ENCODE measurements around the gene JKAMP. TPM values are rescaled to one million over a fixed set of nuclear protein-coding genes. Genes with fewer than 3 reads are reported as not detected.

Gene JKAMP
- total and polyA plus RNA-seq, 8 donors = 11.7 to 120 (median 42.9) TPM

- Histone ChIP-seq H3K27me3 (no peaks in the 10 kb centered on the region), H3K36me3 (no peaks in the 10 kb centered on the region), H3K27ac (no peak overlapping the region), H3K4me3 (no peak overlapping the region), H3K9me3 (peaks cover 0 to 3% (median 0%) of the 10 kb centered on the region in 4 donors), H3K4me1 (no peaks in the 10 kb centered on the region)
- 68 to 74% (median 73%) methylated on average over 4 of the region's 4 CpGs for WGBS, 5 donors
- TF ChIP-seq CTCF (IDR thresholded peaks at IDR 0.05) = no peak
- TF ChIP-seq POLR2AphosphoS5 (IDR thresholded peaks at IDR 0.05) = no peak
- no peak for TF ChIP-seq POLR2A (IDR thresholded peaks at IDR 0.05)
- TF ChIP-seq EP300 (IDR thresholded peaks at IDR 0.05) = no peak
- intact Hi-C loops (cut with DNase I; ENCODE audit: low total_unique reads) = no loop called here
- DNase-seq = peak in 1 of 2 donors; percentile 13
Measured at GRCh38 chr14:59511916-59512575, 27.7 kb downstream of the JKAMP start.

GRCh38 chr14:59520224-59520623, 35.9 kb downstream of the JKAMP start:
- DNase-seq = no peak
- intact Hi-C loops (cut with DNase I; ENCODE audit: low total_unique reads) = no loop called here
- no peak overlapping the region for H3K27ac ChIP-seq
- 79 to 87% (median 85%) methylated on average over 3 of the region's 3 CpGs for WGBS, 5 donors
- H3K27me3 ChIP-seq = no peaks in the 10 kb centered on the region
- no peaks in the 10 kb centered on the region for H3K4me1 ChIP-seq
- TF ChIP-seq CTCF (IDR thresholded peaks at IDR 0.05) = no peak
- TF ChIP-seq POLR2A (IDR thresholded peaks at IDR 0.05) = no peak
- no peak for TF ChIP-seq POLR2AphosphoS5 (IDR thresholded peaks at IDR 0.05)
- no peak for TF ChIP-seq EP300 (IDR thresholded peaks at IDR 0.05)
- no peaks in the 10 kb centered on the region for H3K9me3 ChIP-seq
- no peaks in the 10 kb centered on the region for H3K36me3 ChIP-seq
- no peak overlapping the region for H3K4me3 ChIP-seq

- intact Hi-C loops (cut with DNase I; ENCODE audit: low total_unique reads) = no loop called here
- H3K4me1 ChIP-seq = no peaks in the 10 kb centered on the region
- no peak for DNase-seq
- no peak overlapping the region for H3K27ac ChIP-seq
- H3K27me3 ChIP-seq = no peaks in the 10 kb centered on the region
- no peak overlapping the region for H3K4me3 ChIP-seq
- H3K9me3 ChIP-seq = no peaks in the 10 kb centered on the region
- TF ChIP-seq POLR2A (IDR thresholded peaks at IDR 0.05) = no peak
- no peak for TF ChIP-seq EP300 (IDR thresholded peaks at IDR 0.05)
- TF ChIP-seq POLR2AphosphoS5 (IDR thresholded peaks at IDR 0.05) = no peak
- TF ChIP-seq CTCF (IDR thresholded peaks at IDR 0.05) = no peak
- no peaks in the 10 kb centered on the region for H3K36me3 ChIP-seq
- 76 to 84% (median 80%) methylated on average over 2 of the region's 2 CpGs for WGBS, 5 donors
Measured at GRCh38 chr14:59529189-59529588, 44.9 kb downstream of the JKAMP start.

- H3K4me3 ChIP-seq = no peak overlapping the region
- no peaks in the 10 kb centered on the region for H3K4me1 ChIP-seq
- no peak for DNase-seq
- TF ChIP-seq CTCF (IDR thresholded peaks at IDR 0.05) (no peak), POLR2A (IDR thresholded peaks at IDR 0.05) (no peak), POLR2AphosphoS5 (IDR thresholded peaks at IDR 0.05) (no peak), EP300 (IDR thresholded peaks at IDR 0.05) (no peak)
- no peaks in the 10 kb centered on the region for H3K36me3 ChIP-seq
- intact Hi-C loops (cut with DNase I; ENCODE audit: low total_unique reads) = no loop called here
- no peak overlapping the region for H3K27ac ChIP-seq
- no peaks in the 10 kb centered on the region for H3K9me3 ChIP-seq
- no peaks in the 10 kb centered on the region for H3K27me3 ChIP-seq
Measured at GRCh38 chr14:59530349-59530748, 46.0 kb downstream of the JKAMP start.

All from stomach (tissue), 9 donors.